ENCODE data around the gene FYB1. TPM values are rescaled to one million over a fixed set of nuclear protein-coding genes. Genes with fewer than 3 reads are reported as not detected.

Gene FYB1
- total RNA-seq, 1 donor from 2014 or later, result 0.31 TPM

DNA sequence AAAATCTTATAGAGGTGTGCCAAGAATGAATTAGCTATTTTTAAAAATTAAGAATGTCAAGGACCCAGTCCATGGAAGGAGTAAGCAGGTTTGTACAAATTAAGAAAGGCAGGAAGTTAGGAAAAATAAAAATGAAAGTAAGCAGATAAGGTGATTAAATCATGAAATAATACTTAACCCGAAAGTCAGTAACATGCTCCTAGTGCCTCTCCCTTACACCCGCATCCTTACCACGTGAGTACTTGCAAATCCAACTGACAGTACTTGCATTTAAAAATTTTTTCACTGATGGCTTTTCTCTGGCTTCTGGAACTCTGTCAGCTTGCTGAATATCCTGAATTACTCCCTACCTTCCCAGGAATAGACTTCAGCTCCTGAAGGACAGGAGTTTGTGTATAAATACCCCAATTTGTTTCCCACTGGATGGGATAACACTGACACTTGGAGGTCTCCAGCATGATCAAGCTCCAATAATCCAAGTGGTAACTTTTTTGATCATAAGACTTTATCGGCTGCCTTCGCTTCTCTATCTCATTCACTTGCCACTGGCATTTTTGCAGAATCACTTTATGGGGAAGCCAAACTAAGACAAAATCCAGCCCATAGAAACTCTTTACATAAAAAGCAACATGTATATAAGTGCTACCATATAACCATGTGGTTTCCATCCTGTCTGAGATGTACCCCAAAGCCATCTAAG lies 103.6 kb downstream of the FYB1 start:
- Mint-ChIP-seq H3K36me3 (ENCODE audit: low read depth, unreplicated experiment) (no peaks in the 10 kb centered on the region), H3K4me1 (ENCODE audit: unreplicated experiment) (peaks cover 6% of the 10 kb centered on the region), H3K27ac (ENCODE audit: unreplicated experiment) (no peak overlapping the region), H3K9me3 (ENCODE audit: unreplicated experiment) (no peaks in the 10 kb centered on the region), H3K27me3 (ENCODE audit: unreplicated experiment) (no peaks in the 10 kb centered on the region), H3K4me3 (ENCODE audit: unreplicated experiment) (no peak overlapping the region)
- no peak for DNase-seq (ENCODE audit: low spot score)
- TF ChIP-seq CTCF (IDR thresholded peaks at IDR 0.05; ENCODE audit: unreplicated experiment), result no peak

- Mint-ChIP-seq H3K9me3 (ENCODE audit: unreplicated experiment) (no peaks in the 10 kb centered on the region), H3K4me1 (ENCODE audit: unreplicated experiment) (peaks cover 6% of the 10 kb centered on the region), H3K4me3 (ENCODE audit: unreplicated experiment) (no peak overlapping the region), H3K27ac (ENCODE audit: unreplicated experiment) (no peak overlapping the region), H3K36me3 (ENCODE audit: low read depth, unreplicated experiment) (no peaks in the 10 kb centered on the region), H3K27me3 (ENCODE audit: unreplicated experiment) (no peaks in the 10 kb centered on the region)
- no peak for DNase-seq (ENCODE audit: low spot score)
- TF ChIP-seq CTCF (IDR thresholded peaks at IDR 0.05; ENCODE audit: unreplicated experiment), result no peak
These were observed 105.2 kb downstream of the FYB1 start for GRCh38 chr5:39114155-39114554.

DNA sequence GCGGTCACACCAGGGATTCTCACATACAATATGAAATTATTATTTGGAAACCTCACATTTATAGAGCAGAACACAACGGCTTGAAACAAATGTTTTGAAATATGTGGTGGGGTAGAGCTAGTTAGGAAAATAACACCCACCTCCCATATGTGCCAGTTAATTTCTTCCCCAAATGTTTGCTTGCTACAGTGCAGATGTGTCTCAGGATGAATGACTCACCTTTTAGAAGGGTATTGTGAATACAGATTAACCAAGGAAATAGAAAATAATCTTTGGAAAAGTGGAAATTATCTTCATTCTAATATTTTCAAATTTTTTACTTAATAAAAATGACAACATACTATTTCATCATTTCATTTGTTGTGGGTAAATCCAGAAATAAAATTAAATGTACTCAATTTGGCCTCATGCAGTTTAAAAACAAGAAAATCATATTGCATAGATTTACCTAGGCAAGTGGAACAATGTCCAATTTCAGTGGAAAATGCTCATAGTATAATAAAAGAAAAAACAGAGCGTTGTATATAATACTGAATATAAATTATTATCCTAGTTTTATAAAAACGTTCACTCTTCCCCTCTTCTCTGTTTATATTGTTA lies 105.9 kb downstream of the FYB1 start:
- no peak overlapping the region for H3K4me3 Mint-ChIP-seq (ENCODE audit: unreplicated experiment)
- no peak for TF ChIP-seq CTCF (IDR thresholded peaks at IDR 0.05; ENCODE audit: unreplicated experiment)
- H3K9me3 Mint-ChIP-seq (ENCODE audit: unreplicated experiment), result no peaks in the 10 kb centered on the region
- H3K4me1 Mint-ChIP-seq (ENCODE audit: unreplicated experiment), result peaks cover 6% of the 10 kb centered on the region
- no peak for DNase-seq (ENCODE audit: low spot score)
- H3K27me3 Mint-ChIP-seq (ENCODE audit: unreplicated experiment), result no peaks in the 10 kb centered on the region
- H3K27ac Mint-ChIP-seq (ENCODE audit: unreplicated experiment), result no peak overlapping the region
- no peaks in the 10 kb centered on the region for H3K36me3 Mint-ChIP-seq (ENCODE audit: low read depth, unreplicated experiment)

GRCh38 chr5:39109606-39110005 lies 109.8 kb downstream of the FYB1 start:
- TF ChIP-seq CTCF (IDR thresholded peaks at IDR 0.05; ENCODE audit: unreplicated experiment), result no peak
- no peak for DNase-seq (ENCODE audit: low spot score)
- no peaks in the 10 kb centered on the region for H3K4me1 Mint-ChIP-seq (ENCODE audit: unreplicated experiment)
- H3K27ac Mint-ChIP-seq (ENCODE audit: unreplicated experiment), result no peak overlapping the region
- H3K36me3 Mint-ChIP-seq (ENCODE audit: low read depth, unreplicated experiment), result no peaks in the 10 kb centered on the region
- no peaks in the 10 kb centered on the region for H3K27me3 Mint-ChIP-seq (ENCODE audit: unreplicated experiment)
- no peaks in the 10 kb centered on the region for H3K9me3 Mint-ChIP-seq (ENCODE audit: unreplicated experiment)
- H3K4me3 Mint-ChIP-seq (ENCODE audit: unreplicated experiment), result no peak overlapping the region

GRCh38 chr5:39108987-39109386 lies 110.4 kb downstream of the FYB1 start:
- H3K4me1 Mint-ChIP-seq (ENCODE audit: unreplicated experiment), result no peaks in the 10 kb centered on the region
- no peak overlapping the region for H3K4me3 Mint-ChIP-seq (ENCODE audit: unreplicated experiment)
- H3K27me3 Mint-ChIP-seq (ENCODE audit: unreplicated experiment), result no peaks in the 10 kb centered on the region
- no peak overlapping the region for H3K27ac Mint-ChIP-seq (ENCODE audit: unreplicated experiment)
- DNase-seq (ENCODE audit: low spot score), result no peak
- H3K9me3 Mint-ChIP-seq (ENCODE audit: unreplicated experiment), result no peaks in the 10 kb centered on the region
- no peaks in the 10 kb centered on the region for H3K36me3 Mint-ChIP-seq (ENCODE audit: low read depth, unreplicated experiment)
- no peak for TF ChIP-seq CTCF (IDR thresholded peaks at IDR 0.05; ENCODE audit: unreplicated experiment)
